GM12878 (cell line): ENCODE data around the gene KCNIP3. TPM values are rescaled to one million over a fixed set of nuclear protein-coding genes. Genes with fewer than 3 reads are reported as not detected.

Source experiments
- ATAC-seq: fragments of 200-7000 bp; cut with Tn5 transposase; 3 replicates; pipeline ENCODE4 v1.9.1; 2020; ENCODE audit warnings: mild to moderate bottlenecking, moderate library complexity
- BruUV-seq: library from RNA; stranded (reverse); fragments of 400-500 nt; replicated peaks from 2 replicates; lab custom pipeline; 2021; lab: Mats Ljungman, UMichigan
- CTCF ChIA-PET: fragments of 300-600 bp; sonication (Branson Sonifier 250); formaldehyde crosslinking; extraction: SDS; loops from one replicate; lab custom pipeline; 2021; ENCODE audit warnings: inconsistent platforms; lab: Yijun Ruan, JAX
- POLR2A ChIA-PET: fragments of 350-600 bp; formaldehyde crosslinking; extraction: SDS; loops from one replicate; lab custom pipeline; 2021; ENCODE audit warnings: inconsistent platforms; lab: Charles Lee
- RAD21 ChIA-PET: fragments of 300-600 bp; sonication (Branson Sonifier 250); formaldehyde crosslinking; loops from one replicate; lab custom pipeline; 2023; ENCODE audit warnings: antibody characterized with exemption; ENCODE audit not compliant: unreplicated experiment; lab: Charles Lee
- SMC1A ChIA-PET: fragments of 300-600 bp; sonication (Branson Sonifier 250); formaldehyde crosslinking; loops from one replicate; lab custom pipeline; 2023; ENCODE audit not compliant: unreplicated experiment, uncharacterized antibody; lab: Charles Lee
- DNase-seq: peaks from one replicate; pipeline ENCODE4 v3.0.0-alpha.2; 2011; ENCODE audit warnings: low read depth, low spot score
- FAIRE-seq: peaks from 3 replicates; lab custom pipeline; 2011; peaks lifted over from hg19 to GRCh38; lab: Jason Lieb, UNC
- H2AFZ ChIP-seq: 2 replicates; pipeline ENCODE4 v1.6.0; 2011; ENCODE audit warnings: low read depth, low read length, control low read depth; ENCODE audit not compliant: control insufficient read depth
- H3K27ac ChIP-seq: 2 replicates; pipeline ENCODE4 v1.5.1; 2011; ENCODE audit warnings: control low read depth; ENCODE audit not compliant: control insufficient read depth, insufficient read depth
- H3K27me3 ChIP-seq, 2 experiments: replicated peaks in 1 of 2; 2 replicates each; pipeline versions ENCODE4 v1.6.0 to v1.6.1; 2011; ENCODE audit warnings: low read length in 1 of 2; ENCODE audit not compliant: control insufficient read depth in 2 of 2, insufficient read depth in 2 of 2
- H3K36me3 ChIP-seq, 2 experiments: 2 replicates each; pipeline ENCODE4 v1.5.1; 2011; ENCODE audit warnings: low read length in 1 of 2; ENCODE audit not compliant: control insufficient read depth in 2 of 2, insufficient read depth in 2 of 2
- H3K4me1 ChIP-seq: 2 replicates; pipeline ENCODE4 v1.6.1; 2011; ENCODE audit warnings: mild to moderate bottlenecking, low read length, moderate library complexity, mixed read lengths; ENCODE audit not compliant: control insufficient read depth, insufficient read depth
- H3K4me2 ChIP-seq: 2 replicates; pipeline ENCODE4 v1.6.0; 2011; ENCODE audit warnings: control low read depth; ENCODE audit not compliant: control insufficient read depth, insufficient read depth
- H3K4me3 ChIP-seq: fragments of 200-600 bp; sonication (generic); 2 replicates; pipeline ENCODE4 v1.5.1; 2016
- H3K79me2 ChIP-seq: 2 replicates; pipeline ENCODE4 v1.6.0; 2011; ENCODE audit warnings: low read length; ENCODE audit not compliant: control insufficient read depth, insufficient read depth
- H3K9ac ChIP-seq: 2 replicates; pipeline ENCODE4 v1.8.0; 2011; ENCODE audit warnings: low read length, control low read depth, mixed read lengths; ENCODE audit not compliant: control insufficient read depth, insufficient read depth
- H3K9me3 ChIP-seq: replicated peaks from 3 replicates; pipeline ENCODE4 v1.5.1; 2011; ENCODE audit warnings: mild to moderate bottlenecking, low read length; ENCODE audit not compliant: control insufficient read depth, insufficient read depth
- H4K20me1 ChIP-seq: 2 replicates; pipeline ENCODE4 v1.6.0; 2011; ENCODE audit not compliant: control insufficient read depth, insufficient read depth
- CREM ChIP-seq: IDR thresholded peaks from 2 replicates; pipeline ENCODE4 v1.6.1; 2014; ENCODE audit warnings: antibody characterized with exemption, low read depth
- GABPA ChIP-seq: IDR thresholded peaks from 2 replicates; pipeline ENCODE4 v1.6.1; 2014; ENCODE audit warnings: antibody characterized with exemption, low read depth, mild to moderate bottlenecking, inconsistent platforms
- KDM1A ChIP-seq: fragments of 200-600 bp; sonication (generic); IDR thresholded peaks from 2 replicates; pipeline ENCODE4 v1.6.1; 2016; ENCODE audit warnings: borderline replicate concordance
- MYC ChIP-seq: IDR thresholded peaks from 2 replicates; pipeline ENCODE4 v1.6.1; 2011; ENCODE audit warnings: mild to moderate bottlenecking, low read length, moderate library complexity, inconsistent platforms; ENCODE audit not compliant: insufficient read depth, insufficient replicate concordance, insufficient read length, severe bottlenecking
- NRF1 ChIP-seq: conservative IDR thresholded peaks from 2 replicates; pipeline ENCODE4 v1.6.1; 2011; ENCODE audit warnings: mild to moderate bottlenecking, low read depth, low read length, improper control_type of control experiment
- PAX5 ChIP-seq: IDR thresholded peaks from 2 replicates; pipeline ENCODE4 v1.6.1; 2011; ENCODE audit warnings: low read depth, low read length, borderline replicate concordance
- WGBS: methylation state at CpG from one replicate; pipeline ENCODE4 v1.1.6; 2016; ENCODE audit warnings: low lambda C conversion rate; ENCODE audit not compliant: insufficient replicate concordance, insufficient coverage; ENCODE audit errors: missing lambda C conversion rate; 5-methylcytosine and 5-hydroxymethylcytosine counted together
- in situ Hi-C: fragments of 300-500 bp; cut with MboI; formaldehyde crosslinking; loops from 9 replicates; pipeline ENCODE4 v1.14.3; 2018; ENCODE audit warnings: mixed read lengths
- intact Hi-C: fragments of 100-400 bp; cut with micrococcal nuclease; formaldehyde crosslinking; loops from one replicate; pipeline ENCODE4 v1.14.2; 2022; ENCODE audit not compliant: unreplicated experiment
- polyA plus RNA-seq, 11 experiments: library from polyadenylated mRNA; depleted of rRNA in 4 of 11; unstranded in 6 of 11; stranded (reverse) in 5 of 11; fragments of >200 nt; fragmentation: Nextera tagmentation in 4 of 11; fragmentation: Illumina TruSeq in 1 of 11; extraction: Ambion mirVana in 4 of 11; extraction: Trizol in 1 of 11; gene quantifications; 1 replicate in 1 of 11; 2 replicates in 10 of 11; pipeline versions ENCODE4 v1.2.1 to v1.2.3, GENCODE V29; 2011 to 2016; ENCODE audit warnings: inconsistent platforms in 2 of 11, missing spikeins in 2 of 11, low read depth in 1 of 11
- total RNA-seq, 4 experiments: library from RNA; depleted of rRNA in 3 of 4; stranded (reverse); fragments of >200 nt in 3 of 4; fragmentation: Illumina TruSeq in 1 of 4; extraction: Trizol in 1 of 4; gene quantifications; 2 replicates each; pipeline versions ENCODE4 v1.2.1 to v1.2.3, GENCODE V29; 2013 to 2021
- TF ChIP-seq, protein P1 (sequence below): fragments of 150-350 bp; IDR thresholded peaks from 2 replicates; pipeline ENCODE4 v1.6.1; 2014; ENCODE audit warnings: mild to moderate bottlenecking, low read depth, low read length
- TF ChIP-seq, protein P2 (sequence below): IDR thresholded peaks from 2 replicates; pipeline ENCODE4 v1.6.1; 2011; ENCODE audit warnings: borderline replicate concordance, low read depth, mild to moderate bottlenecking, moderate library complexity, low read length; ENCODE audit not compliant: insufficient read depth, poor library complexity, severe bottlenecking

The KCNIP3 gene
- total and polyA plus RNA-seq, 10 of the 15 experiments (the other 5 are each of a cell fraction or from before 2014, with no cell fraction given) = not detected

- no peaks in the 10 kb centered on the region for H3K4me1 ChIP-seq
- TF ChIP-seq PAX5 (no peak), KDM1A (no peak), GABPA (no peak), MYC (no peak), CREM (no peak), NRF1 (no peak)
- TF ChIP-seq, protein P1, sequence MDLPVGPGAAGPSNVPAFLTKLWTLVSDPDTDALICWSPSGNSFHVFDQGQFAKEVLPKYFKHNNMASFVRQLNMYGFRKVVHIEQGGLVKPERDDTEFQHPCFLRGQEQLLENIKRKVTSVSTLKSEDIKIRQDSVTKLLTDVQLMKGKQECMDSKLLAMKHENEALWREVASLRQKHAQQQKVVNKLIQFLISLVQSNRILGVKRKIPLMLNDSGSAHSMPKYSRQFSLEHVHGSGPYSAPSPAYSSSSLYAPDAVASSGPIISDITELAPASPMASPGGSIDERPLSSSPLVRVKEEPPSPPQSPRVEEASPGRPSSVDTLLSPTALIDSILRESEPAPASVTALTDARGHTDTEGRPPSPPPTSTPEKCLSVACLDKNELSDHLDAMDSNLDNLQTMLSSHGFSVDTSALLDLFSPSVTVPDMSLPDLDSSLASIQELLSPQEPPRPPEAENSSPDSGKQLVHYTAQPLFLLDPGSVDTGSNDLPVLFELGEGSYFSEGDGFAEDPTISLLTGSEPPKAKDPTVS = no peak
- TF ChIP-seq, protein P2, sequence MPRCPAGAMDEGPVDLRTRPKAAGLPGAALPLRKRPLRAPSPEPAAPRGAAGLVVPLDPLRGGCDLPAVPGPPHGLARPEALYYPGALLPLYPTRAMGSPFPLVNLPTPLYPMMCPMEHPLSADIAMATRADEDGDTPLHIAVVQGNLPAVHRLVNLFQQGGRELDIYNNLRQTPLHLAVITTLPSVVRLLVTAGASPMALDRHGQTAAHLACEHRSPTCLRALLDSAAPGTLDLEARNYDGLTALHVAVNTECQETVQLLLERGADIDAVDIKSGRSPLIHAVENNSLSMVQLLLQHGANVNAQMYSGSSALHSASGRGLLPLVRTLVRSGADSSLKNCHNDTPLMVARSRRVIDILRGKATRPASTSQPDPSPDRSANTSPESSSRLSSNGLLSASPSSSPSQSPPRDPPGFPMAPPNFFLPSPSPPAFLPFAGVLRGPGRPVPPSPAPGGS = no peak
- in situ Hi-C loops (no loop called here), intact Hi-C loops (no loop called here)
- H3K4me2 ChIP-seq = no peak overlapping the region
- ChIA-PET POLR2A (no interaction called here), RAD21 (no interaction called here), CTCF (no interaction called here), SMC1A (no interaction called here)
- H3K27ac ChIP-seq = no peak overlapping the region
- no peak overlapping the region for H3K9ac ChIP-seq
- H3K9me3 ChIP-seq = no peaks in the 10 kb centered on the region
- H3K4me3 ChIP-seq = no peak overlapping the region
- no peak for FAIRE-seq
- H4K20me1 ChIP-seq = no peaks in the 10 kb centered on the region
- DNase-seq = no peak
- H3K79me2 ChIP-seq = no peaks in the 10 kb centered on the region
- BruUV-seq = no TSS peak
- no peak for ATAC-seq
- WGBS = 0% methylated on average over 6 of the region's 6 CpGs
- no peak overlapping the region for H2AFZ ChIP-seq
- peaks cover 0 to 1% of the 10 kb centered on the region in 2 experiments; a peak in 2 of 4 replicates for H3K27me3 ChIP-seq
- no peaks in the 10 kb centered on the region for H3K36me3 ChIP-seq
Measured at GRCh38 chr2:95264624-95265023, 32.5 kb upstream of the KCNIP3 start.
